ENCODE measurements around the gene DOCK9. TPM values are rescaled to one million over a fixed set of nuclear protein-coding genes. Genes with fewer than 3 reads are reported as not detected.

The DOCK9 gene
- total and polyA plus RNA-seq, 2 donors (not counting 1 experiment from before 2014, with no cell fraction given), result 18.5 to 28.0 TPM

GRCh38 chr13:98792321-98792720, 185.5 kb downstream of the DOCK9 start:
- TF ChIP-seq EZH2 (IDR thresholded peaks at IDR 0.05; ENCODE audit: borderline replicate concordance, insufficient read depth, low read depth, low read length, poor library complexity, severe bottlenecking), result no peak
- TF ChIP-seq CTCF (IDR thresholded peaks at IDR 0.05), result no peak
- Histone ChIP-seq H3K27me3 (replicated peaks in 1 of 4; ENCODE audit: control extremely low read depth in 1 of 4, control insufficient read depth in 3 of 4, insufficient read depth in 4 of 4, low read length in 3 of 4) (no peaks in the 10 kb centered on the region), H4K20me1 (ENCODE audit: control insufficient read depth, insufficient read depth, low read length, poor library complexity, severe bottlenecking) (no peaks in the 10 kb centered on the region), H3K36me3 (replicated peaks in 1 of 2; ENCODE audit: control extremely low read depth in 1 of 2, control insufficient read depth in 1 of 2, extremely low read depth in 1 of 2, insufficient read depth in 2 of 2, low read length in 1 of 2) (peaks cover 0 to 18% of the 10 kb centered on the region in 2 experiments), H3K4me3 (ENCODE audit: control extremely low read depth in 1 of 5, extremely low read depth in 1 of 5, insufficient read depth in 1 of 5, low read depth in 2 of 5, low read length in 4 of 5) (no peak overlapping the region), H2AFZ (ENCODE audit: insufficient read depth, low read depth, low read length, poor library complexity, severe bottlenecking) (no peak overlapping the region), H3K27ac (ENCODE audit: low read length in 2 of 2) (no peak overlapping the region), H3K79me2 (ENCODE audit: control insufficient read depth, insufficient read depth, low read length) (no peaks in the 10 kb centered on the region), H3K4me2 (replicated peaks; ENCODE audit: low read depth, low read length, poor library complexity, severe bottlenecking) (no peak overlapping the region), H3K9me3 (ENCODE audit: control extremely low read depth in 1 of 3, control insufficient read depth in 2 of 3, insufficient read depth in 1 of 3, low read length in 2 of 3) (no peaks in the 10 kb centered on the region), H3K4me1 (ENCODE audit: control insufficient read depth in 2 of 2, insufficient read depth in 2 of 2, low read length in 2 of 2) (no peaks in the 10 kb centered on the region), H3K9ac (ENCODE audit: low read length) (no peak overlapping the region)
- DNase-seq (no peak), ATAC-seq (ENCODE audit: low read depth) (no peak)
- no peaks in the 10 kb centered on the region for H3K9me3 Mint-ChIP-seq (ENCODE audit: insufficient read depth)
- no peaks in the 10 kb centered on the region for H3K4me1 Mint-ChIP-seq
- H3K27me3 Mint-ChIP-seq, result peaks cover 9% of the 10 kb centered on the region
- H3K4me3 Mint-ChIP-seq, result no peak overlapping the region
- ChIA-PET POLR2A (no interaction called here), CTCF (no interaction called here)
- H3K27ac Mint-ChIP-seq, result no peak overlapping the region
- 100% methylated on average over 4 of the region's 9 CpGs for WGBS (ENCODE audit: insufficient coverage)
- intact Hi-C loops (cut with micrococcal nuclease), result no loop called here

GRCh38 chr13:98791611-98792010, 186.3 kb downstream of the DOCK9 start:
- H2AFZ ChIP-seq (ENCODE audit: insufficient read depth, low read depth, low read length, poor library complexity, severe bottlenecking), result no peak overlapping the region
- no peaks in the 10 kb centered on the region for H3K4me1 ChIP-seq (ENCODE audit: control insufficient read depth in 2 of 2, insufficient read depth in 2 of 2, low read length in 2 of 2)
- intact Hi-C loops (cut with micrococcal nuclease), result no loop called here
- Mint-ChIP-seq H3K4me3 (no peak overlapping the region), H3K4me1 (no peaks in the 10 kb centered on the region), H3K9me3 (ENCODE audit: insufficient read depth) (no peaks in the 10 kb centered on the region), H3K27ac (no peak overlapping the region), H3K27me3 (peaks cover 10% of the 10 kb centered on the region)
- WGBS (ENCODE audit: insufficient coverage), result 100% methylated on average over 6 of the region's 7 CpGs
- H3K4me3 ChIP-seq (ENCODE audit: control extremely low read depth in 1 of 5, extremely low read depth in 1 of 5, insufficient read depth in 1 of 5, low read depth in 2 of 5, low read length in 4 of 5), result no peak overlapping the region
- peaks cover 0 to 12% of the 10 kb centered on the region in 2 experiments for H3K36me3 ChIP-seq (replicated peaks in 1 of 2; ENCODE audit: control extremely low read depth in 1 of 2, control insufficient read depth in 1 of 2, extremely low read depth in 1 of 2, insufficient read depth in 2 of 2, low read length in 1 of 2)
- no peaks in the 10 kb centered on the region for H3K27me3 ChIP-seq (replicated peaks in 1 of 4; ENCODE audit: control extremely low read depth in 1 of 4, control insufficient read depth in 3 of 4, insufficient read depth in 4 of 4, low read length in 3 of 4)
- H3K4me2 ChIP-seq (replicated peaks; ENCODE audit: low read depth, low read length, poor library complexity, severe bottlenecking), result no peak overlapping the region
- H3K9me3 ChIP-seq (ENCODE audit: control extremely low read depth in 1 of 3, control insufficient read depth in 2 of 3, insufficient read depth in 1 of 3, low read length in 2 of 3), result no peaks in the 10 kb centered on the region
- ChIA-PET POLR2A (no interaction called here), CTCF (no interaction called here)
- no peaks in the 10 kb centered on the region for H3K79me2 ChIP-seq (ENCODE audit: control insufficient read depth, insufficient read depth, low read length)
- ATAC-seq (ENCODE audit: low read depth) (no peak), DNase-seq (no peak)
- H3K27ac ChIP-seq (ENCODE audit: low read length in 2 of 2), result no peak overlapping the region
- TF ChIP-seq EZH2 (IDR thresholded peaks at IDR 0.05; ENCODE audit: borderline replicate concordance, insufficient read depth, low read depth, low read length, poor library complexity, severe bottlenecking), result no peak
- H3K9ac ChIP-seq (ENCODE audit: low read length), result no peak overlapping the region
- H4K20me1 ChIP-seq (ENCODE audit: control insufficient read depth, insufficient read depth, low read length, poor library complexity, severe bottlenecking), result no peaks in the 10 kb centered on the region
